HepG2 (cell line): ENCODE measurements around the gene GCH1. TPM values are rescaled to one million over a fixed set of nuclear protein-coding genes. Genes with fewer than 3 reads are reported as not detected.
"Not testable (repeated sequence)": the region's sequence is repeated elsewhere in the genome, so short reads cannot be mapped to it uniquely, and the experiment has no call there.

Experiments used
- FOXO1 ChIP-seq: sonication (generic); formaldehyde crosslinking; IDR thresholded peaks from 2 replicates; pipeline ENCODE4 v1.4.0; 2020; ENCODE audit warnings: missing genetic modification reagents
- HNF4A ChIP-seq: sonication (generic); formaldehyde crosslinking; IDR thresholded peaks from 2 replicates; pipeline ENCODE4 v1.4.0; 2020; ENCODE audit warnings: missing genetic modification reagents
- KDM2A ChIP-seq: sonication (generic); formaldehyde crosslinking; IDR thresholded peaks from 2 replicates; pipeline ENCODE4 v1.4.0; 2020; ENCODE audit warnings: low read depth, missing genetic modification reagents, borderline replicate concordance
- KLF13 ChIP-seq: sonication (generic); formaldehyde crosslinking; IDR thresholded peaks from 2 replicates; pipeline ENCODE4 v1.4.0; 2020; ENCODE audit warnings: mild to moderate bottlenecking, missing genetic modification reagents
- MYC ChIP-seq: sonication (generic); formaldehyde crosslinking; IDR thresholded peaks from 2 replicates; pipeline ENCODE4 v1.9.0; 2021; ENCODE audit warnings: missing genetic modification reagents, borderline replicate concordance
- NRL ChIP-seq: sonication (generic); formaldehyde crosslinking; IDR thresholded peaks from 2 replicates; pipeline ENCODE4 v1.5.0; 2020; ENCODE audit warnings: missing genetic modification reagents, mild to moderate bottlenecking, moderate library complexity, borderline replicate concordance
- SOX13 ChIP-seq, 3 experiments: fragments of 450-650 bp in 1 of 3; sonication (generic) in 1 of 3; formaldehyde crosslinking in 1 of 3; IDR thresholded peaks in 2 of 3; conservative IDR thresholded peaks in 1 of 3; 2 replicates each; pipeline versions ENCODE4 v1.5.0 to v1.6.1; 2016 to 2020; ENCODE audit warnings: antibody characterized with exemption in 1 of 3, mild to moderate bottlenecking in 1 of 3, missing compliant biosample characterization in 1 of 3, missing genetic modification reagents in 1 of 3, moderate library complexity in 1 of 3
- SOX6 ChIP-seq, 2 experiments: fragments of 450-650 bp in 1 of 2; sonication (generic) in 1 of 2; formaldehyde crosslinking in 1 of 2; IDR thresholded peaks; 2 replicates each; pipeline versions ENCODE4 v1.4.0 to v1.6.1; 2017 to 2020; ENCODE audit warnings: antibody characterized with exemption in 1 of 2, mild to moderate bottlenecking in 1 of 2, missing genetic modification reagents in 1 of 2
- ZMYM4 ChIP-seq: sonication (generic); formaldehyde crosslinking; IDR thresholded peaks from 2 replicates; pipeline ENCODE4 v1.8.1; 2023; ENCODE audit warnings: mild to moderate bottlenecking, missing genetic modification reagents
- ZNF891 ChIP-seq: sonication (generic); formaldehyde crosslinking; IDR thresholded peaks from 2 replicates; pipeline ENCODE4 v1.5.0; 2020; ENCODE audit warnings: mild to moderate bottlenecking, missing genetic modification reagents
- polyA plus RNA-seq, 8 experiments: library from polyadenylated mRNA; depleted of rRNA in 3 of 8; stranded (reverse) in 7 of 8; unstranded in 1 of 8; fragments of >200 nt; fragmentation: Illumina TruSeq in 4 of 8; extraction: Trizol in 4 of 8; gene quantifications; 2 replicates each; pipeline versions ENCODE4 v1.2.1 to v1.2.3, GENCODE V29; 2011 to 2016; ENCODE audit warnings: low read depth in 4 of 8, missing spikeins in 1 of 8, mixed read lengths in 1 of 8; ENCODE audit not compliant: insufficient read depth in 1 of 8
- total RNA-seq, 5 experiments: library from RNA; depleted of rRNA; stranded (reverse); fragments of >200 nt; fragmentation: Illumina TruSeq; extraction: Trizol; gene quantifications; 2 replicates each; pipeline ENCODE4 v1.2.3, GENCODE V29; 2016; ENCODE audit warnings: low read depth in 1 of 5
- TF ChIP-seq, protein P1 (sequence below): sonication (generic); formaldehyde crosslinking; IDR thresholded peaks from 2 replicates; pipeline ENCODE4 v1.4.0; 2020; ENCODE audit warnings: missing genetic modification reagents, borderline replicate concordance
- TF ChIP-seq, protein P2 (sequence below): sonication (generic); formaldehyde crosslinking; IDR thresholded peaks from 2 replicates; pipeline ENCODE4 v1.5.0; 2020; ENCODE audit warnings: missing genetic modification reagents, mild to moderate bottlenecking, borderline replicate concordance
- TF ChIP-seq, protein P3 (sequence below): sonication (generic); formaldehyde crosslinking; IDR thresholded peaks from 2 replicates; pipeline ENCODE4 v1.4.0; 2020; ENCODE audit warnings: mild to moderate bottlenecking, missing genetic modification reagents
- TF ChIP-seq, protein P4 (sequence below): IDR thresholded peaks from 2 replicates; pipeline ENCODE4 v1.6.1; 2016; ENCODE audit warnings: missing genetic modification reagents, missing compliant biosample characterization
- TF ChIP-seq, protein P5 (sequence below): sonication (generic); formaldehyde crosslinking; conservative IDR thresholded peaks from 2 replicates; pipeline ENCODE4 v1.4.0; 2020; ENCODE audit warnings: mild to moderate bottlenecking, missing genetic modification reagents, moderate library complexity

Gene GCH1
- total and polyA plus RNA-seq, 2 of the 13 experiments (the other 11 are each of a cell fraction or from before 2014, with no cell fraction given) = 15.0 to 25.2 TPM

DNA sequence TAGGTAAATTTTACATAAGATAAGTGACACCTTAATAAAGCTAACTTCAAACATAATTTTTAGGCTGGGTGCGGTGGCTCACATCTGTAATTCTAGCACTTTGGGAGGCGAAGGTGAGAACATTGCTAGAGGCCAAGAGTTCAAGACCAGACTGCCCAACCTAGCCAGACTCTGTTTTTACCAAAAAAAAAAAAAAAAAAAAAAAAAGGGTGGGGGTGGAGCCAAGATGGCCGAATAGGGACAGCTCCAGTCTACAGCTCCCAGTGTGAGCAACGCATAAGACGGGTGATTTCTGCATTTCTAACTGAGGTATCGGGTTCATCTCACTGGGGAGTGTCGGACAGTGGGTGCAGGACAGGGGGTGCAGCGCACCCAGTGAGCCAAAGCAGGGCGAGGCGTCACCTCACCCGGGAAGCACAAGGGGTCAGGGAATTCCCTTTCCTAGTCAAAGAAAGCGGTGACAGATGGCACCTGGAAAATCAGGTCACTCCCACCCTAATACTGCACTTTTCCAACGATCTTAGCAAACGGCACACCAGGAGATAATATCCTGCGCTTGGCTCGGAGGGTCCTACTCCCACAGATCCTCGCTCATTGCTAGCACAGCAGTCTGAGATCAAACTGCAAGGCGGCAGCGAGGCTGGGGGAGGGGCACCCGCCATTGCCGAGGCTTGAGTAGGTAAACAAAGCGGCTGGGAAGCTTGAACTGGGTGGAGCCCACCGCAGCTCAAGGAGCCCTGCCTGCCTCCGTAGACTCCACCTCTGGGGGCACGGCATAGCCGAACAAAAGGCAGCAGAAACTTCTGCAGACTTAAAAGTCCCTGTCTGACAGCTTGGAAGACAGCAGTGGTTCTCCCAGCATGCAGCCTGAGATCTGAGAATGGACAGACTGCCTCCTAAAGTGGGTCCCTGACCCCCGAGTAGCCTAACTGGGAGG, 32.2 kb downstream of the GCH1 start (continued):
- TF ChIP-seq HNF4A (CRISPR knock-in tag) (peak; percentile 20; the same call in 1 of the 2 replicates), NRL (peak; percentile 70; the same call in 1 of the 2 replicates), SOX13 (CRISPR knock-in tag; conservative IDR thresholded peaks at IDR 0.05 in 1 of 2, IDR thresholded peaks at IDR 0.05 in 1 of 2) (peak in 1 of 2 experiments; percentile 16; a peak in 1 of 4 replicates), SOX6 (CRISPR knock-in tag; IDR thresholded peaks at IDR 0.05) (peak; percentile 48), ZNF891 (0 out of 2 replicates have a peak, but pooled peaks have one; percentile 40), FOXO1 (CRISPR knock-in tag) (0 out of 2 replicates have a peak, but pooled peaks have one; percentile 9), MYC (peak; percentile 31; the same call in 1 of the 2 replicates), KDM2A (CRISPR knock-in tag) (0 out of 2 replicates have a peak, but pooled peaks have one; percentile 39), ZMYM4 (peak; percentile 35; the same call in 1 of the 2 replicates), KLF13 (0 out of 2 replicates have a peak, but pooled peaks have one; percentile 75)
- TF ChIP-seq, protein P1, sequence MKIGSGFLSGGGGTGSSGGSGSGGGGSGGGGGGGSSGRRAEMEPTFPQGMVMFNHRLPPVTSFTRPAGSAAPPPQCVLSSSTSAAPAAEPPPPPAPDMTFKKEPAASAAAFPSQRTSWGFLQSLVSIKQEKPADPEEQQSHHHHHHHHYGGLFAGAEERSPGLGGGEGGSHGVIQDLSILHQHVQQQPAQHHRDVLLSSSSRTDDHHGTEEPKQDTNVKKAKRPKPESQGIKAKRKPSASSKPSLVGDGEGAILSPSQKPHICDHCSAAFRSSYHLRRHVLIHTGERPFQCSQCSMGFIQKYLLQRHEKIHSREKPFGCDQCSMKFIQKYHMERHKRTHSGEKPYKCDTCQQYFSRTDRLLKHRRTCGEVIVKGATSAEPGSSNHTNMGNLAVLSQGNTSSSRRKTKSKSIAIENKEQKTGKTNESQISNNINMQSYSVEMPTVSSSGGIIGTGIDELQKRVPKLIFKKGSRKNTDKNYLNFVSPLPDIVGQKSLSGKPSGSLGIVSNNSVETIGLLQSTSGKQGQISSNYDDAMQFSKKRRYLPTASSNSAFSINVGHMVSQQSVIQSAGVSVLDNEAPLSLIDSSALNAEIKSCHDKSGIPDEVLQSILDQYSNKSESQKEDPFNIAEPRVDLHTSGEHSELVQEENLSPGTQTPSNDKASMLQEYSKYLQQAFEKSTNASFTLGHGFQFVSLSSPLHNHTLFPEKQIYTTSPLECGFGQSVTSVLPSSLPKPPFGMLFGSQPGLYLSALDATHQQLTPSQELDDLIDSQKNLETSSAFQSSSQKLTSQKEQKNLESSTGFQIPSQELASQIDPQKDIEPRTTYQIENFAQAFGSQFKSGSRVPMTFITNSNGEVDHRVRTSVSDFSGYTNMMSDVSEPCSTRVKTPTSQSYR (CRISPR knock-in tag) = peak; percentile 92
- TF ChIP-seq, protein P2, sequence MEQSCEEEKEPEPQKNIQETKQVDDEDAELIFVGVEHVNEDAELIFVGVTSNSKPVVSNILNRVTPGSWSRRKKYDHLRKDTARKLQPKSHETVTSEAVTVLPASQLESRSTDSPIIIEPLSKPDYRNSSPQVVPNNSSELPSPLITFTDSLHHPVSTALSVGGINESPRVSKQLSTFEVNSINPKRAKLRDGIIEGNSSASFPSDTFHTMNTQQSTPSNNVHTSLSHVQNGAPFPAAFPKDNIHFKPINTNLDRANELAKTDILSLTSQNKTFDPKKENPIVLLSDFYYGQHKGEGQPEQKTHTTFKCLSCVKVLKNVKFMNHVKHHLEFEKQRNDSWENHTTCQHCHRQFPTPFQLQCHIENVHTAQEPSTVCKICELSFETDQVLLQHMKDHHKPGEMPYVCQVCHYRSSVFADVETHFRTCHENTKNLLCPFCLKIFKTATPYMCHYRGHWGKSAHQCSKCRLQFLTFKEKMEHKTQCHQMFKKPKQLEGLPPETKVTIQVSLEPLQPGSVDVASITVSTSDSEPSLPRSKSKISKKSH (CRISPR knock-in tag) = 0 out of 2 replicates have a peak, but pooled peaks have one; percentile 57
- not testable (repeated sequence) for TF ChIP-seq SOX13, SOX6 (IDR thresholded peaks at IDR 0.05)
- TF ChIP-seq, protein P3, sequence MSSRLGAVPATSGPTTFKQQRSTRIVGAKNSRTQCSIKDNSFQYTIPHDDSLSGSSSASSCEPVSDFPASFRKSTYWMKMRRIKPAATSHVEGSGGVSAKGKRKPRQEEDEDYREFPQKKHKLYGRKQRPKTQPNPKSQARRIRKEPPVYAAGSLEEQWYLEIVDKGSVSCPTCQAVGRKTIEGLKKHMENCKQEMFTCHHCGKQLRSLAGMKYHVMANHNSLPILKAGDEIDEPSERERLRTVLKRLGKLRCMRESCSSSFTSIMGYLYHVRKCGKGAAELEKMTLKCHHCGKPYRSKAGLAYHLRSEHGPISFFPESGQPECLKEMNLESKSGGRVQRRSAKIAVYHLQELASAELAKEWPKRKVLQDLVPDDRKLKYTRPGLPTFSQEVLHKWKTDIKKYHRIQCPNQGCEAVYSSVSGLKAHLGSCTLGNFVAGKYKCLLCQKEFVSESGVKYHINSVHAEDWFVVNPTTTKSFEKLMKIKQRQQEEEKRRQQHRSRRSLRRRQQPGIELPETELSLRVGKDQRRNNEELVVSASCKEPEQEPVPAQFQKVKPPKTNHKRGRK (CRISPR knock-in tag) = peak; percentile 80; the same call in 1 of the 2 replicates
- TF ChIP-seq, protein P4, sequence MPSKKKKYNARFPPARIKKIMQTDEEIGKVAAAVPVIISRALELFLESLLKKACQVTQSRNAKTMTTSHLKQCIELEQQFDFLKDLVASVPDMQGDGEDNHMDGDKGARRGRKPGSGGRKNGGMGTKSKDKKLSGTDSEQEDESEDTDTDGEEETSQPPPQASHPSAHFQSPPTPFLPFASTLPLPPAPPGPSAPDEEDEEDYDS (CRISPR knock-in tag) = 0 out of 2 replicates have a peak, but pooled peaks have one; percentile 20
- TF ChIP-seq, protein P5, sequence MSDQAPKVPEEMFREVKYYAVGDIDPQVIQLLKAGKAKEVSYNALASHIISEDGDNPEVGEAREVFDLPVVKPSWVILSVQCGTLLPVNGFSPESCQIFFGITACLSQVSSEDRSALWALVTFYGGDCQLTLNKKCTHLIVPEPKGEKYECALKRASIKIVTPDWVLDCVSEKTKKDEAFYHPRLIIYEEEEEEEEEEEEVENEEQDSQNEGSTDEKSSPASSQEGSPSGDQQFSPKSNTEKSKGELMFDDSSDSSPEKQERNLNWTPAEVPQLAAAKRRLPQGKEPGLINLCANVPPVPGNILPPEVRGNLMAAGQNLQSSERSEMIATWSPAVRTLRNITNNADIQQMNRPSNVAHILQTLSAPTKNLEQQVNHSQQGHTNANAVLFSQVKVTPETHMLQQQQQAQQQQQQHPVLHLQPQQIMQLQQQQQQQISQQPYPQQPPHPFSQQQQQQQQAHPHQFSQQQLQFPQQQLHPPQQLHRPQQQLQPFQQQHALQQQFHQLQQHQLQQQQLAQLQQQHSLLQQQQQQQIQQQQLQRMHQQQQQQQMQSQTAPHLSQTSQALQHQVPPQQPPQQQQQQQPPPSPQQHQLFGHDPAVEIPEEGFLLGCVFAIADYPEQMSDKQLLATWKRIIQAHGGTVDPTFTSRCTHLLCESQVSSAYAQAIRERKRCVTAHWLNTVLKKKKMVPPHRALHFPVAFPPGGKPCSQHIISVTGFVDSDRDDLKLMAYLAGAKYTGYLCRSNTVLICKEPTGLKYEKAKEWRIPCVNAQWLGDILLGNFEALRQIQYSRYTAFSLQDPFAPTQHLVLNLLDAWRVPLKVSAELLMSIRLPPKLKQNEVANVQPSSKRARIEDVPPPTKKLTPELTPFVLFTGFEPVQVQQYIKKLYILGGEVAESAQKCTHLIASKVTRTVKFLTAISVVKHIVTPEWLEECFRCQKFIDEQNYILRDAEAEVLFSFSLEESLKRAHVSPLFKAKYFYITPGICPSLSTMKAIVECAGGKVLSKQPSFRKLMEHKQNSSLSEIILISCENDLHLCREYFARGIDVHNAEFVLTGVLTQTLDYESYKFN (CRISPR knock-in tag) = 0 out of 2 replicates have a peak, but pooled peaks have one; percentile 27
